H1 (cell line): ENCODE measurements around the gene PSORS1C1. TPM values are rescaled to one million over a fixed set of nuclear protein-coding genes. Genes with fewer than 3 reads are reported as not detected.

ENCODE experiments used
- BRCA1 ChIP-seq: IDR thresholded peaks from 2 replicates; pipeline ENCODE4 v1.6.1; 2012; ENCODE audit warnings: low read depth, low read length, improper control_type of control experiment
- CBX5 ChIP-seq: fragments of 300-800, 300-1000 bp; sonication (generic); IDR thresholded peaks from 2 replicates; pipeline ENCODE4 v1.7.1; 2016; ENCODE audit warnings: antibody characterized with exemption, low read length, low read depth
- EP300 ChIP-seq, 2 experiments: IDR thresholded peaks; 1 replicate in 1 of 2; 2 replicates in 1 of 2; pipeline ENCODE4 v1.6.1; 2011 to 2012; ENCODE audit warnings: low read depth in 2 of 2, low read length in 2 of 2, mild to moderate bottlenecking in 2 of 2, borderline replicate concordance in 1 of 2, inconsistent platforms in 1 of 2, moderate library complexity in 1 of 2
- FOSL1 ChIP-seq: IDR thresholded peaks from 2 replicates; pipeline ENCODE4 v1.6.1; 2011; ENCODE audit warnings: mild to moderate bottlenecking, low read depth, low read length, moderate library complexity; ENCODE audit not compliant: insufficient read depth
- GABPA ChIP-seq: IDR thresholded peaks from 2 replicates; pipeline ENCODE4 v1.6.1; 2011; ENCODE audit warnings: mild to moderate bottlenecking, low read length, moderate library complexity, borderline replicate concordance; ENCODE audit not compliant: insufficient read depth
- KDM5A ChIP-seq: fragments of 200-600 bp; IDR thresholded peaks from 2 replicates; pipeline ENCODE4 v1.7.1; 2012; ENCODE audit warnings: mild to moderate bottlenecking, low read length, inconsistent platforms, mixed read lengths
- SIX5 ChIP-seq: IDR thresholded peaks from 2 replicates; pipeline ENCODE4 v1.6.1; 2011; ENCODE audit warnings: mild to moderate bottlenecking, low read depth, low read length
- SRF ChIP-seq: IDR thresholded peaks from 2 replicates; pipeline ENCODE4 v1.6.1; 2011; ENCODE audit warnings: mild to moderate bottlenecking, low read depth, low read length, moderate library complexity
- TEAD4 ChIP-seq: IDR thresholded peaks from 2 replicates; pipeline ENCODE4 v1.6.1; 2012; ENCODE audit warnings: low read depth, low read length, inconsistent platforms, mixed read lengths
- polyA plus RNA-seq, 7 experiments: library from polyadenylated mRNA; depleted of rRNA in 3 of 7; stranded (reverse) in 5 of 7; unstranded in 2 of 7; fragments of >200 nt in 5 of 7; fragments of 200-250 nt in 2 of 7; gene quantifications; 1 replicate in 5 of 7; 2 replicates in 1 of 7; 4 replicates in 1 of 7; pipeline versions ENCODE4 v1.2.1 to v1.2.3, GENCODE V29; 2011 to 2013; ENCODE audit warnings: missing spikeins in 2 of 7, mixed read lengths in 2 of 7
- total RNA-seq: library from RNA; stranded (reverse); fragmentation: NEBNext Ultra II Directional; extraction: Animal tissue kit (Norgen Biotek cat#: 25700); gene quantifications from 2 replicates; pipeline ENCODE4 v1.2.1, GENCODE V29; 2021

Gene PSORS1C1
- total and polyA plus RNA-seq, 2 of the 8 experiments (the other 6 are each of a cell fraction or from before 2014, with no cell fraction given): 0.12 to 0.52 TPM

GRCh38 chr6:31138982-31139381, 24.4 kb downstream of the PSORS1C1 start, which contains the start of gene PSORS1C2 (continued):
- TF ChIP-seq GABPA (no peak), EP300 (IDR thresholded peaks at IDR 0.05; ENCODE audit: borderline replicate concordance in 1 of 2, low read depth in 2 of 2, low read length in 2 of 2) (no peak), SIX5 (no peak), BRCA1 (no peak), KDM5A (no peak), SRF (no peak), TEAD4 (no peak), FOSL1 (no peak), CBX5 (no peak)
